ENCODE data around the gene GADL1. TPM values are rescaled to one million over a fixed set of nuclear protein-coding genes. Genes with fewer than 3 reads are reported as not detected.

GADL1 gene
- total RNA-seq, 1 donor from 2014 or later = 25.1 TPM

GRCh38 chr3:30753766-30754165 is 140.7 kb downstream of the GADL1 start:
- Histone ChIP-seq H3K4me3 (ENCODE audit: low read length in 3 of 3) (no peak overlapping the region), H3K27me3 (ENCODE audit: control insufficient read depth in 3 of 3, insufficient read depth in 3 of 3, low read length in 3 of 3) (no peaks in the 10 kb centered on the region), H3K9me3 (ENCODE audit: control insufficient read depth in 3 of 3, low read length in 3 of 3) (no peaks in the 10 kb centered on the region), H3K4me1 (ENCODE audit: control insufficient read depth in 3 of 3, insufficient read depth in 3 of 3, low read length in 3 of 3) (peaks cover 13 to 21% (median 18%) of the 10 kb centered on the region in 3 donors), H3K27ac (ENCODE audit: low read depth, low read length) (no peak overlapping the region), H3K9ac (ENCODE audit: low read depth in 1 of 3, low read length in 3 of 3) (no peak overlapping the region), H3K36me3 (ENCODE audit: control insufficient read depth in 3 of 3, insufficient read depth in 3 of 3, low read length in 3 of 3) (no peaks in the 10 kb centered on the region)

DNA sequence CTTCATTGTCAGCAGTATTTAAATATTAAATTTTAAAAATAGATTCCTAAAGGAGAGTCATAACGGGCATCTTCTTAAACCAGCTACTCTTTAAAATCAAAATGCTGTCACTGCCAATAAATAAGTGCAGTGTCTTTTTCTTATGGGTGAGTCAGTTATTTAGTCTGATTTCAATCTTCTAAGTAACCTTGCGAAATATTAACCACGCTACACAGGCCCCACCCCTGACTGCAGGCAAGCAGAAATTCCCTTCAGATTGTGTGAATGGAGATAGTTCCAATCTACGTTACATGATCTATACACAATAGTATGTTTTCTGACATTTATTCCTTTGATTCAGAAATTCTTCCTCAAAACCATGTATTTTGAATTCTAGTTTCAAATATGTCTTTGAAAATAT is 141.5 kb downstream of the GADL1 start:
- Histone ChIP-seq H3K4me3 (ENCODE audit: low read length in 3 of 3) (no peak overlapping the region), H3K27ac (ENCODE audit: low read depth, low read length) (no peak overlapping the region), H3K27me3 (ENCODE audit: control insufficient read depth in 3 of 3, insufficient read depth in 3 of 3, low read length in 3 of 3) (no peaks in the 10 kb centered on the region), H3K36me3 (ENCODE audit: control insufficient read depth in 3 of 3, insufficient read depth in 3 of 3, low read length in 3 of 3) (no peaks in the 10 kb centered on the region), H3K9me3 (ENCODE audit: control insufficient read depth in 3 of 3, low read length in 3 of 3) (no peaks in the 10 kb centered on the region), H3K9ac (ENCODE audit: low read depth in 1 of 3, low read length in 3 of 3) (no peak overlapping the region), H3K4me1 (ENCODE audit: control insufficient read depth in 3 of 3, insufficient read depth in 3 of 3, low read length in 3 of 3) (peaks cover 13 to 21% (median 18%) of the 10 kb centered on the region in 3 donors)

DNA sequence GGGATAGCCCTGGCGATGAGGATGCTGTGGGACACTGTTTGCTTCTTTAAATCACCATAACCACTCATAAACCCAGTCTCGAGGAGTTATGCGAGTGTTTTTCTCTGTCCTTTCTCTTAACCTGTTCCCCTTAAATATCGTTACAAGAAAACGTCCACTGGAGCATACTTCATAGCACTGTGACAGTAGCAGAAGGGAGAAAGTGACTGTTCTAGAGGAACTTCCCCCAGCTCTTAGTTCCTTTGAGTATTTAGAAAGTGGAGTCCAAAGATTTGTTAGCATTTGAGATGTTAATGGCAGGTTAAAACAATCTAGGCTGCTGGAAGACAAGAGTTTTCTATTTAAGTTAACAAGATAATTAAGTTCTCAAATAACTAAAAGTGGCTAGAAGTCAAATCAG is 142.0 kb downstream of the GADL1 start:
- Histone ChIP-seq H3K36me3 (ENCODE audit: control insufficient read depth in 3 of 3, insufficient read depth in 3 of 3, low read length in 3 of 3) (no peaks in the 10 kb centered on the region), H3K27ac (ENCODE audit: low read depth, low read length) (no peak overlapping the region), H3K4me3 (ENCODE audit: low read length in 3 of 3) (no peak overlapping the region), H3K9me3 (ENCODE audit: control insufficient read depth in 3 of 3, low read length in 3 of 3) (no peaks in the 10 kb centered on the region), H3K4me1 (ENCODE audit: control insufficient read depth in 3 of 3, insufficient read depth in 3 of 3, low read length in 3 of 3) (peaks cover 13 to 21% (median 18%) of the 10 kb centered on the region in 3 donors), H3K9ac (ENCODE audit: low read depth in 1 of 3, low read length in 3 of 3) (no peak overlapping the region), H3K27me3 (ENCODE audit: control insufficient read depth in 3 of 3, insufficient read depth in 3 of 3, low read length in 3 of 3) (no peaks in the 10 kb centered on the region)

DNA sequence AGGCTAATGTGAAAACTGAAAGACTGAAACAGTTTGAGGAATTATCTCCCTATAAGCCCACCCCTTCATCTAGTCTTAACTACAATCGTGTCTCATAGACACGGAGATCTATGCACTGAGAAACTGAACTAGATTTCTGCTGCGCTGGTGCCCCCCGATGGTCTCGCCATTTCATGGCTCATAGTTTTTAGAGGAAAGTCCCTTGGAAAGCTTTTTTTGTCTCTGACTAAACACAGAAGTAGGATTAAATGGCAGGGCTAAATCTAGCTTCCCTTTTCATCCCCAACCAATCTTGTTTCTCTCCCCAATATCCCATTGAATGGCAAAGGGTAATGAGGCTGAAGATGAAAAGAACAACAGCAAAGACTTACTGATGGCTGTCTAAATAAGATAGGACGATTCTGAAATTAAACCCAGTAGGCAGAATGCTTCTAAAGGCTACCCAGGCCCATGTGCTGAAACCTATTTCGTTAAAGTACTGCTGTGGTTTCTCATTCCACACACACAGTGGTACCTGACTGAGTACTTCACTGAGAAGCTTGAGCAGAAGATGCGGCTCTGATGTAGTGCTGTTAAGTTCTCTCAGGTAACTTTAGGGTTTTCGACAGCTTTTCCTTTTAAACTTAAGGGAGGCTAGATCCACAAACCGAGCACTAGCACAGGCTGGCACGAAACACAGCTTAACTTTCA is 142.7 kb downstream of the GADL1 start:
- Histone ChIP-seq H3K27me3 (ENCODE audit: control insufficient read depth in 3 of 3, insufficient read depth in 3 of 3, low read length in 3 of 3) (no peaks in the 10 kb centered on the region), H3K9ac (ENCODE audit: low read depth in 1 of 3, low read length in 3 of 3) (no peak overlapping the region), H3K9me3 (ENCODE audit: control insufficient read depth in 3 of 3, low read length in 3 of 3) (no peaks in the 10 kb centered on the region), H3K36me3 (ENCODE audit: control insufficient read depth in 3 of 3, insufficient read depth in 3 of 3, low read length in 3 of 3) (no peaks in the 10 kb centered on the region), H3K4me3 (ENCODE audit: low read length in 3 of 3) (no peak overlapping the region), H3K4me1 (ENCODE audit: control insufficient read depth in 3 of 3, insufficient read depth in 3 of 3, low read length in 3 of 3) (peaks cover 10 to 19% (median 16%) of the 10 kb centered on the region in 3 donors), H3K27ac (ENCODE audit: low read depth, low read length) (no peak overlapping the region)

- H3K9me3 ChIP-seq (ENCODE audit: control insufficient read depth in 3 of 3, low read length in 3 of 3) = no peaks in the 10 kb centered on the region
- no peak overlapping the region for H3K4me3 ChIP-seq (ENCODE audit: low read length in 3 of 3)
- no peak overlapping the region for H3K27ac ChIP-seq (ENCODE audit: low read depth, low read length)
- no peak overlapping the region for H3K9ac ChIP-seq (ENCODE audit: low read depth in 1 of 3, low read length in 3 of 3)
- H3K27me3 ChIP-seq (ENCODE audit: control insufficient read depth in 3 of 3, insufficient read depth in 3 of 3, low read length in 3 of 3) = no peaks in the 10 kb centered on the region
- H3K36me3 ChIP-seq (ENCODE audit: control insufficient read depth in 3 of 3, insufficient read depth in 3 of 3, low read length in 3 of 3) = no peaks in the 10 kb centered on the region
- peaks cover 7 to 16% (median 10%) of the 10 kb centered on the region in 3 donors for H3K4me1 ChIP-seq (ENCODE audit: control insufficient read depth in 3 of 3, insufficient read depth in 3 of 3, low read length in 3 of 3)
Measured at GRCh38 chr3:30750967-30751366, 143.5 kb downstream of the GADL1 start.

GRCh38 chr3:30749230-30749629 is 145.2 kb downstream of the GADL1 start:
- Histone ChIP-seq H3K4me1 (ENCODE audit: control insufficient read depth in 3 of 3, insufficient read depth in 3 of 3, low read length in 3 of 3) (peaks cover 6 to 10% (median 7%) of the 10 kb centered on the region in 3 donors), H3K27ac (ENCODE audit: low read depth, low read length) (no peak overlapping the region), H3K27me3 (ENCODE audit: control insufficient read depth in 3 of 3, insufficient read depth in 3 of 3, low read length in 3 of 3) (no peaks in the 10 kb centered on the region), H3K36me3 (ENCODE audit: control insufficient read depth in 3 of 3, insufficient read depth in 3 of 3, low read length in 3 of 3) (no peaks in the 10 kb centered on the region), H3K9me3 (ENCODE audit: control insufficient read depth in 3 of 3, low read length in 3 of 3) (no peaks in the 10 kb centered on the region), H3K4me3 (ENCODE audit: low read length in 3 of 3) (no peak overlapping the region), H3K9ac (ENCODE audit: low read depth in 1 of 3, low read length in 3 of 3) (no peak overlapping the region)

- no peak overlapping the region for H3K27ac ChIP-seq (ENCODE audit: low read depth, low read length)
- no peaks in the 10 kb centered on the region for H3K36me3 ChIP-seq (ENCODE audit: control insufficient read depth in 3 of 3, insufficient read depth in 3 of 3, low read length in 3 of 3)
- H3K4me3 ChIP-seq (ENCODE audit: low read length in 3 of 3) = no peak overlapping the region
- H3K9me3 ChIP-seq (ENCODE audit: control insufficient read depth in 3 of 3, low read length in 3 of 3) = no peaks in the 10 kb centered on the region
- no peak overlapping the region for H3K9ac ChIP-seq (ENCODE audit: low read depth in 1 of 3, low read length in 3 of 3)
- H3K27me3 ChIP-seq (ENCODE audit: control insufficient read depth in 3 of 3, insufficient read depth in 3 of 3, low read length in 3 of 3) = no peaks in the 10 kb centered on the region
- H3K4me1 ChIP-seq (ENCODE audit: control insufficient read depth in 3 of 3, insufficient read depth in 3 of 3, low read length in 3 of 3) = peaks cover 6 to 20% (median 7%) of the 10 kb centered on the region in 3 donors
Measured at GRCh38 chr3:30747771-30748281, 146.6 kb downstream of the GADL1 start.

GRCh38 chr3:30743641-30744317 is 150.7 kb downstream of the GADL1 start:
- H3K9me3 ChIP-seq (ENCODE audit: control insufficient read depth in 3 of 3, low read length in 3 of 3) = no peaks in the 10 kb centered on the region
- H3K9ac ChIP-seq (ENCODE audit: low read depth in 1 of 3, low read length in 3 of 3) = no peak overlapping the region
- no peaks in the 10 kb centered on the region for H3K36me3 ChIP-seq (ENCODE audit: control insufficient read depth in 3 of 3, insufficient read depth in 3 of 3, low read length in 3 of 3)
- peaks cover 0 to 22% (median 3%) of the 10 kb centered on the region in 3 donors for H3K4me1 ChIP-seq (ENCODE audit: control insufficient read depth in 3 of 3, insufficient read depth in 3 of 3, low read length in 3 of 3)
- no peaks in the 10 kb centered on the region for H3K27me3 ChIP-seq (ENCODE audit: control insufficient read depth in 3 of 3, insufficient read depth in 3 of 3, low read length in 3 of 3)
- no peak overlapping the region for H3K27ac ChIP-seq (ENCODE audit: low read depth, low read length)
- H3K4me3 ChIP-seq (ENCODE audit: low read length in 3 of 3) = no peak overlapping the region

- Histone ChIP-seq H3K27me3 (ENCODE audit: control insufficient read depth in 3 of 3, insufficient read depth in 3 of 3, low read length in 3 of 3) (no peaks in the 10 kb centered on the region), H3K4me3 (ENCODE audit: low read length in 3 of 3) (no peak overlapping the region), H3K27ac (ENCODE audit: low read depth, low read length) (no peak overlapping the region), H3K9ac (ENCODE audit: low read depth in 1 of 3, low read length in 3 of 3) (no peak overlapping the region), H3K9me3 (ENCODE audit: control insufficient read depth in 3 of 3, low read length in 3 of 3) (no peaks in the 10 kb centered on the region), H3K4me1 (ENCODE audit: control insufficient read depth in 3 of 3, insufficient read depth in 3 of 3, low read length in 3 of 3) (peaks cover 2 to 29% (median 5%) of the 10 kb centered on the region in 3 donors), H3K36me3 (ENCODE audit: control insufficient read depth in 3 of 3, insufficient read depth in 3 of 3, low read length in 3 of 3) (no peaks in the 10 kb centered on the region)
Measured at GRCh38 chr3:30742796-30743619, 151.5 kb downstream of the GADL1 start.
